Panc1 (cell line): ENCODE results near the gene MMADHC. TPM values are rescaled to one million over a fixed set of nuclear protein-coding genes. Genes with fewer than 3 reads are reported as not detected.

Experiments used
- ATAC-seq: fragments of 200-7000 bp; cut with Tn5 transposase; 2 replicates; pipeline ENCODE4 v1.9.1; 2020; ENCODE audit warnings: mild to moderate bottlenecking, moderate library complexity
- BruUV-seq: library from RNA; stranded (reverse); fragments of 400-500 nt; replicated peaks from 2 replicates; lab custom pipeline; 2021; lab: Mats Ljungman, UMichigan
- CTCF ChIA-PET: fragments of 300-600 bp; sonication (Branson Sonifier 250); formaldehyde crosslinking; loops from one replicate; lab custom pipeline; 2022; ENCODE audit warnings: antibody characterized with exemption; lab: Charles Lee
- POLR2A ChIA-PET: fragments of 300-600 bp; sonication (Branson Sonifier 250); formaldehyde crosslinking; loops from one replicate; lab custom pipeline; 2022; ENCODE audit warnings: antibody characterized with exemption; lab: Charles Lee
- DNase-seq: peaks from one replicate; pipeline ENCODE4 v3.0.0-alpha.2; 2010; ENCODE audit warnings: low read depth, low spot score
- H3K27ac ChIP-seq: 2 replicates; pipeline ENCODE4 v1.5.1; 2011; ENCODE audit warnings: mild to moderate bottlenecking, low read length, inconsistent platforms
- H3K27me3 ChIP-seq: fragments of 200-500 bp; sonication (Bioruptor generic); 2 replicates; pipeline ENCODE4 v1.6.0; 2014; ENCODE audit warnings: low read length, inconsistent platforms; ENCODE audit not compliant: control insufficient read depth, insufficient read depth
- H3K36me3 ChIP-seq: fragments of 200-500 bp; sonication (Bioruptor generic); 2 replicates; pipeline ENCODE4 v1.5.1; 2014; ENCODE audit warnings: inconsistent platforms, mild to moderate bottlenecking, low read length, moderate library complexity; ENCODE audit not compliant: control insufficient read depth, insufficient read depth
- H3K4me1 ChIP-seq: 2 replicates; pipeline ENCODE4 v1.5.1; 2011; ENCODE audit warnings: inconsistent platforms, mild to moderate bottlenecking, low read length, moderate library complexity; ENCODE audit not compliant: control insufficient read depth, insufficient read depth
- H3K4me3 ChIP-seq, 2 experiments: 2 replicates each; pipeline ENCODE4 v1.5.1; 2011 to 2012; ENCODE audit warnings: low read depth in 2 of 2, low read length in 2 of 2, mild to moderate bottlenecking in 2 of 2, inconsistent platforms in 1 of 2, moderate library complexity in 1 of 2
- H3K9me3 ChIP-seq: fragments of 200-500 bp; sonication (Bioruptor generic); 2 replicates; pipeline ENCODE4 v1.5.1; 2014; ENCODE audit warnings: low read depth, mild to moderate bottlenecking, inconsistent platforms, low read length, moderate library complexity; ENCODE audit not compliant: control insufficient read depth, insufficient read depth
- POLR2AphosphoS5 ChIP-seq: IDR thresholded peaks from 2 replicates; pipeline ENCODE4 v1.6.1; 2012; ENCODE audit warnings: mild to moderate bottlenecking, low read depth, low read length, moderate library complexity
- SIN3A ChIP-seq: IDR thresholded peaks from 2 replicates; pipeline ENCODE4 v1.6.1; 2012; ENCODE audit warnings: low read depth, mild to moderate bottlenecking, low read length, moderate library complexity, borderline replicate concordance; ENCODE audit not compliant: insufficient read depth
- TCF7L2 ChIP-seq: IDR thresholded peaks from 2 replicates; pipeline ENCODE4 v1.6.1; 2011; ENCODE audit warnings: mild to moderate bottlenecking, low read depth, low read length, inconsistent platforms
- in situ Hi-C: cut with HindIII; loops from 2 replicates; pipeline ENCODE4 v1.10.0; 2016; ENCODE audit warnings: low sequenced_read_pairs, low pct_unique_long_range_greater_than_20kb
- intact Hi-C: fragments of 100-400 bp; cut with micrococcal nuclease; formaldehyde crosslinking; loops from one replicate; pipeline ENCODE4 v1.10.0; 2022; ENCODE audit not compliant: unreplicated experiment
- total RNA-seq: library from RNA; stranded (reverse); gene quantifications from one replicate; pipeline ENCODE4 v1.2.1, GENCODE V29; 2021; ENCODE audit not compliant: unreplicated experiment
- TF ChIP-seq, protein P1 (sequence below): fragments of 450-650 bp; IDR thresholded peaks from 2 replicates; pipeline ENCODE4 v1.5.1; 2017; ENCODE audit warnings: mild to moderate bottlenecking
- TF ChIP-seq, protein P2 (sequence below), 2 experiments: IDR thresholded peaks; 2 replicates each; pipeline ENCODE4 v1.6.1; 2011 to 2012; ENCODE audit warnings: low read depth in 2 of 2, control low read depth in 1 of 2, low read length in 1 of 2, mild to moderate bottlenecking in 1 of 2, moderate library complexity in 1 of 2; ENCODE audit not compliant: insufficient read depth in 1 of 2

The MMADHC gene
- total RNA-seq, 1 experiment from 2014 or later: 120 TPM

DNA sequence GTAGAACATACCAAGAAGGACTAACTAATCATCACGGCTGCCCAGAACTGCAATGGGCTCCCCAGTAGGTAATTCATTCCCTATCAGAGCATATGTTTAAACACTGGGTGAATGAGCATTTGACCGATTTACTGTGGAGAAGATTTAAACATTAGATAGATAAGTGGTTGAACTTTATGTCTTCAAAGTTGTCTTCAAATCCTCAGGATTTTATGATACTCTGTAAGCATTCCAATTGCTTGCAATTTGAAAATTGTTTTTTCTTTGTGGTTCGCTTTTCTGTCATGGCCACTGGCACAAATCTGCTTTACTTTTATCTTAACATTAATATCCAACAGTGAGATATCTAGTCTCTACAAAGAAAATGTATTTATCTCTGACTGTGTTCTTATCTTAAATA, 37.7 kb upstream of the MMADHC start:
- intact Hi-C loops (no loop called here), in situ Hi-C loops (no loop called here)
- H3K4me3 ChIP-seq: no peak overlapping the region
- POLR2A ChIA-PET: no interaction called here
- no peak overlapping the region for H3K27ac ChIP-seq
- DNase-seq: no peak
- no peaks in the 10 kb centered on the region for H3K4me1 ChIP-seq
- no peaks in the 10 kb centered on the region for H3K9me3 ChIP-seq
- CTCF ChIA-PET: no interaction called here
- no peaks in the 10 kb centered on the region for H3K27me3 ChIP-seq
- no TSS peak for BruUV-seq
- no peak for ATAC-seq
- no peaks in the 10 kb centered on the region for H3K36me3 ChIP-seq
- TF ChIP-seq POLR2AphosphoS5: no peak
- TF ChIP-seq TCF7L2: no peak

DNA sequence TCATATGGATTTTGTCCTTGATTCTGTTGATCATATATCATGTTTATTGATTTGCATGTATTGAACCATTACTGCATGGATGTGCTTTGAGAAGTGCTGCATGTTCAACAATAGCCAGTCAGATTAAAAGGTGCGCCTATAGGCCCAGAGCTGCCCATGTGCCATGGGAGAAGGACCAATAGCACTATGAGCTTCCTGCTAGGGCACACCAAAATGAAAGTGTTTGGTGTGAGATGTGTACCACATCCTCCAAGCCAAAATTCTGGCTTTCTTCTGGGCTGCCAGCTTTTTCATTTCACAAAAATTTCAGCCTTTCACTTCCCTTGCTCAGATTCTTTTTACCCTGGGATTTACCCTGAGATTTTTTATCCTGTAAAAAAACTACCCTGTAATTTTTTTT, 34.8 kb upstream of the MMADHC start:
- CTCF ChIA-PET: interaction anchor here (0.5 kb wide), 1 partner anchor 9 kb away, joined by 7 read pairs; no protein-coding TSS in a partner anchor
- in situ Hi-C loops: no loop called here
- no peaks in the 10 kb centered on the region for H3K27me3 ChIP-seq
- TF ChIP-seq POLR2AphosphoS5 (no peak), TCF7L2 (no peak), SIN3A (no peak)
- TF ChIP-seq, protein P1, sequence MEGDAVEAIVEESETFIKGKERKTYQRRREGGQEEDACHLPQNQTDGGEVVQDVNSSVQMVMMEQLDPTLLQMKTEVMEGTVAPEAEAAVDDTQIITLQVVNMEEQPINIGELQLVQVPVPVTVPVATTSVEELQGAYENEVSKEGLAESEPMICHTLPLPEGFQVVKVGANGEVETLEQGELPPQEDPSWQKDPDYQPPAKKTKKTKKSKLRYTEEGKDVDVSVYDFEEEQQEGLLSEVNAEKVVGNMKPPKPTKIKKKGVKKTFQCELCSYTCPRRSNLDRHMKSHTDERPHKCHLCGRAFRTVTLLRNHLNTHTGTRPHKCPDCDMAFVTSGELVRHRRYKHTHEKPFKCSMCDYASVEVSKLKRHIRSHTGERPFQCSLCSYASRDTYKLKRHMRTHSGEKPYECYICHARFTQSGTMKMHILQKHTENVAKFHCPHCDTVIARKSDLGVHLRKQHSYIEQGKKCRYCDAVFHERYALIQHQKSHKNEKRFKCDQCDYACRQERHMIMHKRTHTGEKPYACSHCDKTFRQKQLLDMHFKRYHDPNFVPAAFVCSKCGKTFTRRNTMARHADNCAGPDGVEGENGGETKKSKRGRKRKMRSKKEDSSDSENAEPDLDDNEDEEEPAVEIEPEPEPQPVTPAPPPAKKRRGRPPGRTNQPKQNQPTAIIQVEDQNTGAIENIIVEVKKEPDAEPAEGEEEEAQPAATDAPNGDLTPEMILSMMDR: no peak
- TF ChIP-seq, protein P2, sequence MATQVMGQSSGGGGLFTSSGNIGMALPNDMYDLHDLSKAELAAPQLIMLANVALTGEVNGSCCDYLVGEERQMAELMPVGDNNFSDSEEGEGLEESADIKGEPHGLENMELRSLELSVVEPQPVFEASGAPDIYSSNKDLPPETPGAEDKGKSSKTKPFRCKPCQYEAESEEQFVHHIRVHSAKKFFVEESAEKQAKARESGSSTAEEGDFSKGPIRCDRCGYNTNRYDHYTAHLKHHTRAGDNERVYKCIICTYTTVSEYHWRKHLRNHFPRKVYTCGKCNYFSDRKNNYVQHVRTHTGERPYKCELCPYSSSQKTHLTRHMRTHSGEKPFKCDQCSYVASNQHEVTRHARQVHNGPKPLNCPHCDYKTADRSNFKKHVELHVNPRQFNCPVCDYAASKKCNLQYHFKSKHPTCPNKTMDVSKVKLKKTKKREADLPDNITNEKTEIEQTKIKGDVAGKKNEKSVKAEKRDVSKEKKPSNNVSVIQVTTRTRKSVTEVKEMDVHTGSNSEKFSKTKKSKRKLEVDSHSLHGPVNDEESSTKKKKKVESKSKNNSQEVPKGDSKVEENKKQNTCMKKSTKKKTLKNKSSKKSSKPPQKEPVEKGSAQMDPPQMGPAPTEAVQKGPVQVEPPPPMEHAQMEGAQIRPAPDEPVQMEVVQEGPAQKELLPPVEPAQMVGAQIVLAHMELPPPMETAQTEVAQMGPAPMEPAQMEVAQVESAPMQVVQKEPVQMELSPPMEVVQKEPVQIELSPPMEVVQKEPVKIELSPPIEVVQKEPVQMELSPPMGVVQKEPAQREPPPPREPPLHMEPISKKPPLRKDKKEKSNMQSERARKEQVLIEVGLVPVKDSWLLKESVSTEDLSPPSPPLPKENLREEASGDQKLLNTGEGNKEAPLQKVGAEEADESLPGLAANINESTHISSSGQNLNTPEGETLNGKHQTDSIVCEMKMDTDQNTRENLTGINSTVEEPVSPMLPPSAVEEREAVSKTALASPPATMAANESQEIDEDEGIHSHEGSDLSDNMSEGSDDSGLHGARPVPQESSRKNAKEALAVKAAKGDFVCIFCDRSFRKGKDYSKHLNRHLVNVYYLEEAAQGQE (IDR thresholded peaks at IDR 0.05; ENCODE audit: insufficient read depth in 1 of 2, low read depth in 2 of 2, low read length in 1 of 2): no peak
- H3K4me3 ChIP-seq: no peak overlapping the region
- no peak overlapping the region for H3K27ac ChIP-seq
- H3K9me3 ChIP-seq: no peaks in the 10 kb centered on the region
- H3K4me1 ChIP-seq: no peaks in the 10 kb centered on the region
- BruUV-seq: no TSS peak
- ATAC-seq: no peak
- DNase-seq: no peak
- intact Hi-C loops: no loop called here
- H3K36me3 ChIP-seq: no peaks in the 10 kb centered on the region
- POLR2A ChIA-PET: no interaction called here

DNA sequence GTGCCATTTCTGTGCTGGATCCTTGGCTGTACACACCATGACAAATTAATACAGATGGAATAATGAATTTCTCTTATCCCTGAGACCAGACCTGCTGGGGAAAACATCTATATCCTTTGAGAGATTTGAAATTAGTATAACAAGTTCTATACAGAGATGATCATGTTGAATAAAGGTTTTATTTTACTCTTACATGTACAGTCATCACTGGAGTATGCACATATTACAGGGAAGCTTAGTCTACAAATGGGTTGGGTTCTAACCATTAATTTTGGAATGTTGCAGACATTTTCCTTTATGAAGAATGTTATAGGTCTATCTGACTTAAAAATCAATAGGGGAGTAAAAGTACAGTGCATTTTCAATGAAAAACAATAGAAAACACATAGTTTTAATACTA, 29.9 kb upstream of the MMADHC start:
- H3K27me3 ChIP-seq: no peaks in the 10 kb centered on the region
- CTCF ChIA-PET: no interaction called here
- no TSS peak for BruUV-seq
- no peaks in the 10 kb centered on the region for H3K9me3 ChIP-seq
- H3K27ac ChIP-seq: no peak overlapping the region
- TF ChIP-seq, protein P1: no peak
- TF ChIP-seq, protein P2 (IDR thresholded peaks at IDR 0.05; ENCODE audit: insufficient read depth in 1 of 2, low read depth in 2 of 2, low read length in 1 of 2): no peak
- TF ChIP-seq POLR2AphosphoS5: no peak
- TF ChIP-seq SIN3A: no peak
- no peak for TF ChIP-seq TCF7L2
- H3K4me1 ChIP-seq: peaks cover 2% of the 10 kb centered on the region; the same call in 1 of the 2 replicates
- in situ Hi-C loops: no loop called here
- POLR2A ChIA-PET: no interaction called here
- no peaks in the 10 kb centered on the region for H3K36me3 ChIP-seq
- intact Hi-C loops: no loop called here
- H3K4me3 ChIP-seq: no peak overlapping the region
- ATAC-seq: no peak
- DNase-seq: no peak
